Adrenal gland (tissue), 5 donors: Measurements from ENCODE around the gene PIK3R2.

ENCODE experiments used
- CTCF ChIP-seq, 6 experiments: fragments of 450-650 bp in 4 of 6; fragments of 200-600 bp in 2 of 6; sonication (generic) in 1 of 6; IDR thresholded peaks; 1 replicate in 5 of 6; 2 replicates in 1 of 6; pipeline versions ENCODE4 v1.5.1 to v1.8.0; 2016 to 2021; ENCODE audit warnings: antibody characterized with exemption in 6 of 6, mild to moderate bottlenecking in 2 of 6, moderate library complexity in 1 of 6
- POLR2A ChIP-seq, 2 donors: fragments of 450-650 bp; IDR thresholded peaks; one replicate each; pipeline ENCODE4 v1.6.1; 2017; ENCODE audit warnings: antibody characterized with exemption in 2 of 2, mild to moderate bottlenecking in 2 of 2, moderate library complexity in 1 of 2
- donor health status: DM: no; HTN: no; CAD: no.

- TF ChIP-seq CTCF (IDR thresholded peaks at IDR 0.05) = no peak
- no peak for TF ChIP-seq POLR2A (IDR thresholded peaks at IDR 0.05)
These were observed 6.8 kb downstream of the PIK3R2 start for GRCh38 chr19:18159810-18160209.
